ENCODE data around the gene ZNF280C.

The ZNF280C gene

DNA sequence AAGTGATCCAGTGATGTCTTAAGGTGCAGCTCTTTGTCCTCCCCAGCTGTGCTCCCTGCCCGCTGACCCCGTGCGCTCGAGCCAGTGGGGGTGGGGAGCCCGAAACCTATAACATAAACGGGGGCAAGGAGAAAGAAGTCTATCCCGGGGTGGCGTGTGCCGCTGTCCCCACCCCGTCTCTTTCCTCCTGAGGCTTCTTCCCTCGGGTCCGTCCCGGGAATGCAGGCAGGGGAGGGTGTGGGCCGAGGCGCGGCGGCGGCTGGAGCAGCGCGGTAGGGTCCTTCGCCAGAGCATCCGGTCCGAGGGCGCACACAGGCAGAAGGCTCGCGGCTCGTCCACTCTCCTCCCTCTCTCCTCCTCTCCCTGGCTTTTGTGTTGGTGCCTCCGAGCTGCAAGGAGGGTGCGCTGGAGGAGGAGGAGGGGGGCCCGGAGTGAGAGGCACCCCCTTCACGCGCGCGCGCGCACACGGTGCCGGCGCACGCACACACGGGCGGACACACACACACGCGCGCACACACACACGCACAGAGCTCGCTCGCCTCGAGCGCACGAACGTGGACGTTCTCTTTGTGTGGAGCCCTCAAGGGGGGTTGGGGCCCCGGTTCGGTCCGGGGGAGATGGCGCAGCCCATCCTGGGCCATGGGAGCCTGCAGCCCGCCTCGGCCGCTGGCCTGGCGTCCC lies 97.1 kb downstream of the ZNF280C start, which contains the start of gene RAB33A:
RAB33A (plus strand) TSS at position 517 of the 681 bp plus-strand sequence; CDS start at position 618, 101 bp downstream.
- TF ChIP-seq, protein P1, sequence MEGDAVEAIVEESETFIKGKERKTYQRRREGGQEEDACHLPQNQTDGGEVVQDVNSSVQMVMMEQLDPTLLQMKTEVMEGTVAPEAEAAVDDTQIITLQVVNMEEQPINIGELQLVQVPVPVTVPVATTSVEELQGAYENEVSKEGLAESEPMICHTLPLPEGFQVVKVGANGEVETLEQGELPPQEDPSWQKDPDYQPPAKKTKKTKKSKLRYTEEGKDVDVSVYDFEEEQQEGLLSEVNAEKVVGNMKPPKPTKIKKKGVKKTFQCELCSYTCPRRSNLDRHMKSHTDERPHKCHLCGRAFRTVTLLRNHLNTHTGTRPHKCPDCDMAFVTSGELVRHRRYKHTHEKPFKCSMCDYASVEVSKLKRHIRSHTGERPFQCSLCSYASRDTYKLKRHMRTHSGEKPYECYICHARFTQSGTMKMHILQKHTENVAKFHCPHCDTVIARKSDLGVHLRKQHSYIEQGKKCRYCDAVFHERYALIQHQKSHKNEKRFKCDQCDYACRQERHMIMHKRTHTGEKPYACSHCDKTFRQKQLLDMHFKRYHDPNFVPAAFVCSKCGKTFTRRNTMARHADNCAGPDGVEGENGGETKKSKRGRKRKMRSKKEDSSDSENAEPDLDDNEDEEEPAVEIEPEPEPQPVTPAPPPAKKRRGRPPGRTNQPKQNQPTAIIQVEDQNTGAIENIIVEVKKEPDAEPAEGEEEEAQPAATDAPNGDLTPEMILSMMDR (IDR thresholded peaks at IDR 0.05; ENCODE audit: borderline replicate concordance, extremely low read depth, low read length, poor library complexity, severe bottlenecking), result no peak
- TF ChIP-seq EZH2 (IDR thresholded peaks at IDR 0.05; ENCODE audit: borderline replicate concordance, low read depth, low read length, severe bottlenecking), result no peak
- Histone ChIP-seq H3K36me3 (ENCODE audit: insufficient read depth, low read length) (no peaks in the 10 kb centered on the region; the same call in 1 of the 2 replicates), H4K20me1 (ENCODE audit: insufficient read depth, low read length) (no peaks in the 10 kb centered on the region), H3K4me3 (ENCODE audit: low read depth in 1 of 2, low read length in 2 of 2) (peak within 1 kb of the TSS; percentile 75 to 91; a peak in 3 of 4 replicates), H3K27me3 (ENCODE audit: insufficient read depth, low read length, poor library complexity) (no peaks in the 10 kb centered on the region), H3K9me3 (ENCODE audit: insufficient read depth, low read length, severe bottlenecking) (no peaks in the 10 kb centered on the region), H2AFZ (ENCODE audit: low read depth, low read length) (peak within 1 kb of the TSS; percentile 91), H3K79me2 (ENCODE audit: insufficient read depth, low read length) (peaks cover 40% of the 10 kb centered on the region), H3K9ac (ENCODE audit: low read depth, low read length) (peak within 1 kb of the TSS; percentile 90), H3K27ac (ENCODE audit: low read length) (peak within 1 kb of the TSS; percentile 99), H3K4me1 (ENCODE audit: insufficient read depth, low read length) (peaks cover 58% of the 10 kb centered on the region), H3K4me2 (ENCODE audit: insufficient read depth, low read length) (peak within 1 kb of the TSS; percentile 95)
- peak; percentile 32 for ATAC-seq (ENCODE audit: insufficient read depth, low read depth)
- DNase-seq, result peak; percentile 55

- H3K4me2 ChIP-seq (ENCODE audit: insufficient read depth, low read length), result peak overlapping the region; percentile 95
- no peaks in the 10 kb centered on the region for H3K27me3 ChIP-seq (ENCODE audit: insufficient read depth, low read length, poor library complexity)
- peaks cover 42% of the 10 kb centered on the region for H3K79me2 ChIP-seq (ENCODE audit: insufficient read depth, low read length)
- TF ChIP-seq EZH2 (IDR thresholded peaks at IDR 0.05; ENCODE audit: borderline replicate concordance, low read depth, low read length, severe bottlenecking), result no peak
- TF ChIP-seq, protein P1 (IDR thresholded peaks at IDR 0.05; ENCODE audit: borderline replicate concordance, extremely low read depth, low read length, poor library complexity, severe bottlenecking), result no peak
- H3K9me3 ChIP-seq (ENCODE audit: insufficient read depth, low read length, severe bottlenecking), result no peaks in the 10 kb centered on the region
- no peaks in the 10 kb centered on the region; the same call in 1 of the 2 replicates for H3K36me3 ChIP-seq (ENCODE audit: insufficient read depth, low read length)
- H3K27ac ChIP-seq (ENCODE audit: low read length), result peak overlapping the region; percentile 99
- peak overlapping the region; percentile 75 to 91; a peak in 3 of 4 replicates for H3K4me3 ChIP-seq (ENCODE audit: low read depth in 1 of 2, low read length in 2 of 2)
- ATAC-seq (ENCODE audit: insufficient read depth, low read depth), result peak; percentile 90
- peak; percentile 87 for DNase-seq
- H2AFZ ChIP-seq (ENCODE audit: low read depth, low read length), result peak overlapping the region; percentile 91
- H3K9ac ChIP-seq (ENCODE audit: low read depth, low read length), result peak overlapping the region; percentile 90
- no peaks in the 10 kb centered on the region for H4K20me1 ChIP-seq (ENCODE audit: insufficient read depth, low read length)
- peaks cover 56% of the 10 kb centered on the region for H3K4me1 ChIP-seq (ENCODE audit: insufficient read depth, low read length)
Measured at GRCh38 chrX:130170752-130171445, 97.8 kb downstream of the ZNF280C start.

DNA sequence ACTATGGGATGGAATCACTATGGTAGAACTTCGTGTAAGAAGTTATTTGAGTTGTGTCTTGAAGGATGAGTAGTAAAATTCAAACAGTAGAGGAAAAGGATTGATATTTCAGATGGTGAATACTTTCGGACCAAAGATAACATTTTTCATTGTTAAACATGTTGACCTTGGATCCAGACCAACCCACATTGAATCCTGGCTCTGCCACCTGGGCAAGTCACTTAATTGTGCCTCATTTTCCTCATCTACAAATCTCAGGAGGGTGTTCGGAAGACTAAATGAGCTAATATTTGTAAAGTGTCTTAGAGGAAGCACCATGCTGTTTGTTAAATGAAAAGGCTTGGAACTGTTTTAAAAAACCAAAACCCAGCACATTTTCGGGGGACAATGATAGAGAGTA lies 101.7 kb downstream of the ZNF280C start:
- Histone ChIP-seq H2AFZ (ENCODE audit: low read depth, low read length) (no peak overlapping the region; the same call in 1 of the 2 replicates), H3K4me3 (ENCODE audit: low read depth in 1 of 2, low read length in 2 of 2) (peak overlapping the region; percentile 53 to 89; a peak in 3 of 4 replicates)

More for the DNA sequence above, 101.7 kb downstream of the ZNF280C start:
- H3K9ac ChIP-seq (ENCODE audit: low read depth, low read length), result peak overlapping the region; percentile 78
- H4K20me1 ChIP-seq (ENCODE audit: insufficient read depth, low read length), result no peaks in the 10 kb centered on the region; the same call in 1 of the 2 replicates
- peaks cover 3% of the 10 kb centered on the region; the same call in 1 of the 2 replicates for H3K36me3 ChIP-seq (ENCODE audit: insufficient read depth, low read length)
- TF ChIP-seq, protein P1 (IDR thresholded peaks at IDR 0.05; ENCODE audit: borderline replicate concordance, extremely low read depth, low read length, poor library complexity, severe bottlenecking), result no peak
- no peak for TF ChIP-seq EZH2 (IDR thresholded peaks at IDR 0.05; ENCODE audit: borderline replicate concordance, low read depth, low read length, severe bottlenecking)
- peak overlapping the region; percentile 90 for H3K4me2 ChIP-seq (ENCODE audit: insufficient read depth, low read length)
- no peaks in the 10 kb centered on the region for H3K9me3 ChIP-seq (ENCODE audit: insufficient read depth, low read length, severe bottlenecking)
- no peaks in the 10 kb centered on the region for H3K27me3 ChIP-seq (ENCODE audit: insufficient read depth, low read length, poor library complexity)
- ATAC-seq (ENCODE audit: insufficient read depth, low read depth) (no peak), DNase-seq (no peak)
- peaks cover 52% of the 10 kb centered on the region for H3K79me2 ChIP-seq (ENCODE audit: insufficient read depth, low read length)
- peak overlapping the region; percentile 99 for H3K27ac ChIP-seq (ENCODE audit: low read length)
- H3K4me1 ChIP-seq (ENCODE audit: insufficient read depth, low read length), result peaks cover 53% of the 10 kb centered on the region
